Measurements from ENCODE around the gene RNF217. TPM values are rescaled to one million over a fixed set of nuclear protein-coding genes. Genes with fewer than 3 reads are reported as not detected.

RNF217 gene
- total RNA-seq, 1 donor from 2014 or later: 5.9 TPM

DNA sequence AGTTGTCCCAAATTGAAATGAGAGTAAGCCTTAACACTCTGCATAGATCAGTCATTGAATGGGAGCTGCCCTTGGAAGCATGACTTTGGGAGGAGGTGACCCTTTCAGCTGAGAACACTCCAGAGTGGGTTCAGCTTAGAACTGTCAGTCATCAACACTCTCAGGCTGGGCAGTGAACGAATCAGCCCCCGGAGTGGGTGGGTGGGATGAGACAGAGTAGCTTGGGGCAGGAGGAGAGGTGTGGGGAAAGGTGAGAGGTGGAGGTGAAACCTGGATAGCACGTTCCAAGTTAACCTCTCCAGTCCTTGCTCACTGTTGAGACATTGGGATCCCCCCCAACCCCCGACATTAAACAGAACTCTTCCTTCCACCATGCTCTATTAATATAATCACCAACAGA, 136.0 kb downstream of the RNF217 start:
- H3K36me3 Mint-ChIP-seq (ENCODE audit: unreplicated experiment): no peaks in the 10 kb centered on the region
- peaks cover 2% of the 10 kb centered on the region for H3K9me3 Mint-ChIP-seq (ENCODE audit: unreplicated experiment)
- DNase-seq: no peak
- no peaks in the 10 kb centered on the region for H3K27me3 Mint-ChIP-seq (ENCODE audit: unreplicated experiment)
- TF ChIP-seq, protein P1, sequence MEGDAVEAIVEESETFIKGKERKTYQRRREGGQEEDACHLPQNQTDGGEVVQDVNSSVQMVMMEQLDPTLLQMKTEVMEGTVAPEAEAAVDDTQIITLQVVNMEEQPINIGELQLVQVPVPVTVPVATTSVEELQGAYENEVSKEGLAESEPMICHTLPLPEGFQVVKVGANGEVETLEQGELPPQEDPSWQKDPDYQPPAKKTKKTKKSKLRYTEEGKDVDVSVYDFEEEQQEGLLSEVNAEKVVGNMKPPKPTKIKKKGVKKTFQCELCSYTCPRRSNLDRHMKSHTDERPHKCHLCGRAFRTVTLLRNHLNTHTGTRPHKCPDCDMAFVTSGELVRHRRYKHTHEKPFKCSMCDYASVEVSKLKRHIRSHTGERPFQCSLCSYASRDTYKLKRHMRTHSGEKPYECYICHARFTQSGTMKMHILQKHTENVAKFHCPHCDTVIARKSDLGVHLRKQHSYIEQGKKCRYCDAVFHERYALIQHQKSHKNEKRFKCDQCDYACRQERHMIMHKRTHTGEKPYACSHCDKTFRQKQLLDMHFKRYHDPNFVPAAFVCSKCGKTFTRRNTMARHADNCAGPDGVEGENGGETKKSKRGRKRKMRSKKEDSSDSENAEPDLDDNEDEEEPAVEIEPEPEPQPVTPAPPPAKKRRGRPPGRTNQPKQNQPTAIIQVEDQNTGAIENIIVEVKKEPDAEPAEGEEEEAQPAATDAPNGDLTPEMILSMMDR (IDR thresholded peaks at IDR 0.05; ENCODE audit: partially characterized antibody, unreplicated experiment): no peak
- no peak overlapping the region for H3K4me3 Mint-ChIP-seq (ENCODE audit: unreplicated experiment)
- peaks cover 2% of the 10 kb centered on the region for H3K4me1 Mint-ChIP-seq (ENCODE audit: low read depth, unreplicated experiment)
- H3K27ac Mint-ChIP-seq (ENCODE audit: unreplicated experiment): no peak overlapping the region

DNA sequence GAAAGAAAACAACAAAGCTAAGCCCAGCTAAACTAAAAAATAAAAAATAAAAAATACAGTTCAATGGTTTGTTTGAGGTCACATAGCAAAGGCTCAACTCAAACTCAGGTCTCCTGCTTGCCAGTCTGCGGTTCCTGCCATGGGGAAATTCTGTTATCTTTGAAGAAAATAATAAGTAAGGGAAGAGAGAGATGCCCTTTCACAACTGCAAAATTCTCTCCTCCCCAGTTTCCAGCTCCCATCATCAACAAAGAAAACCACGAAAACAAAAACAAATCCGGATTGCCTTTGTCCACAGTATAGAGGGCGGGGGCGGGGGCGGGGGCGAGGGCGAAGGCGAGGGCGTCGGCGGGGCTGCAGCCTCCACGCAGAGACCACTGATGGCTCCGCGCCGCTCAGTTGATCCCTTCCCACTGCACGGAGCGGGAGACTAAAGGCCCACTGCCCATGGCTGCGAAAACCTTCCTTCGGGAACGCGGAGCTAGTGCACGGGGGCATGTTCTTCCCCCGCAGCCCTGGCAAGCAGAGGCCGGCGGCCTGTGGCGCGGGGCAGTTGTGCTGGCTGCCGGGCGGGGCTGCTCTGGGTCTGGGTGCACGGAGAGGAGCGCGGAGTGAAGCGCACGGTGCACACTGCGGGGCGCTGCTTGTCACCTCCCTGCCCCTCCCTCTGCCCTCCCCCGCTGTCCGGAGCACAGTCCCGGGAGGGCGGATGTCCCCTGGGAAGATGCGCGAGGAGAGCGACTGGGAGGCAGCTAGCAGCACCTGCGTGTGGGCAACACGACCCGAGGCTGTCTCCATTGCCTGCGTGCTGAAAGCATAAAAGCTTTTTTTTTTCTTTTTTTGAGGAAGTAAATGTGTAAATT, 137.2 kb downstream of the RNF217 start:
- peaks cover 2% of the 10 kb centered on the region for H3K9me3 Mint-ChIP-seq (ENCODE audit: unreplicated experiment)
- TF ChIP-seq, protein P1 (IDR thresholded peaks at IDR 0.05; ENCODE audit: partially characterized antibody, unreplicated experiment): no peak
- peak; percentile 77 for DNase-seq
- no peaks in the 10 kb centered on the region for H3K27me3 Mint-ChIP-seq (ENCODE audit: unreplicated experiment)
- no peaks in the 10 kb centered on the region for H3K36me3 Mint-ChIP-seq (ENCODE audit: unreplicated experiment)
- H3K4me3 Mint-ChIP-seq (ENCODE audit: unreplicated experiment): peak overlapping the region; percentile 84
- peak overlapping the region; percentile 83 for H3K27ac Mint-ChIP-seq (ENCODE audit: unreplicated experiment)
- H3K4me1 Mint-ChIP-seq (ENCODE audit: low read depth, unreplicated experiment): peaks cover 2% of the 10 kb centered on the region

- Mint-ChIP-seq H3K4me3 (ENCODE audit: unreplicated experiment) (peak overlapping the region; percentile 84), H3K27me3 (ENCODE audit: unreplicated experiment) (no peaks in the 10 kb centered on the region), H3K4me1 (ENCODE audit: low read depth, unreplicated experiment) (peaks cover 2% of the 10 kb centered on the region), H3K36me3 (ENCODE audit: unreplicated experiment) (no peaks in the 10 kb centered on the region), H3K9me3 (ENCODE audit: unreplicated experiment) (peaks cover 2% of the 10 kb centered on the region), H3K27ac (ENCODE audit: unreplicated experiment) (peak overlapping the region; percentile 21)
- TF ChIP-seq, protein P1 (IDR thresholded peaks at IDR 0.05; ENCODE audit: partially characterized antibody, unreplicated experiment): no peak
- DNase-seq: no peak
Measured at GRCh38 chr6:125100074-125100652, 137.9 kb downstream of the RNF217 start.

DNA sequence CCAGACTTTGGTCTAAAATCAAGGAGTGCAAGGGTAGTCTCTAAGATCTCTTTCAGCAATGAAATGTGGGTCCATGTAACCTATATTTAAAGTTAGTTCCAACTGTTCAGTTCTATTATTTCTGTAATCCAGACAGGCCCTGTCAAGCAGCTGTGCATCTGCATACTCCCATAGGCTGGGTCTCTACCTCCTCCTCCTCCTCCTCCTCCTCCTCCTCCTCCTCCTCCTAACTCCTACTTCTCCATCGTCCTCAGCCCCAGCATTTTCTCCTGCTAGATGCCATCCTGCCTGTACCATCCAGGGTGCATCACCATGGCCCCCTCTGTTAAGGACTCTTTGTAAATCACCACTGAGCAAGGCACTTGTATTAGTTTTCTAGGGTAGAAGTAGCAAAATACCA, 138.9 kb downstream of the RNF217 start:
- TF ChIP-seq, protein P1 (IDR thresholded peaks at IDR 0.05; ENCODE audit: partially characterized antibody, unreplicated experiment): no peak
- Mint-ChIP-seq H3K9me3 (ENCODE audit: unreplicated experiment) (peaks cover 2% of the 10 kb centered on the region), H3K4me1 (ENCODE audit: low read depth, unreplicated experiment) (peaks cover 2% of the 10 kb centered on the region), H3K4me3 (ENCODE audit: unreplicated experiment) (no peak overlapping the region), H3K27me3 (ENCODE audit: unreplicated experiment) (no peaks in the 10 kb centered on the region), H3K27ac (ENCODE audit: unreplicated experiment) (no peak overlapping the region), H3K36me3 (ENCODE audit: unreplicated experiment) (no peaks in the 10 kb centered on the region)
- DNase-seq: no peak

GRCh38 chr6:125101631-125102030, 139.4 kb downstream of the RNF217 start:
- TF ChIP-seq, protein P1 (IDR thresholded peaks at IDR 0.05; ENCODE audit: partially characterized antibody, unreplicated experiment): no peak
- H3K4me3 Mint-ChIP-seq (ENCODE audit: unreplicated experiment): no peak overlapping the region
- H3K27ac Mint-ChIP-seq (ENCODE audit: unreplicated experiment): no peak overlapping the region
- no peaks in the 10 kb centered on the region for H3K36me3 Mint-ChIP-seq (ENCODE audit: unreplicated experiment)
- DNase-seq: no peak
- peaks cover 2% of the 10 kb centered on the region for H3K4me1 Mint-ChIP-seq (ENCODE audit: low read depth, unreplicated experiment)
- peaks cover 2% of the 10 kb centered on the region for H3K9me3 Mint-ChIP-seq (ENCODE audit: unreplicated experiment)
- H3K27me3 Mint-ChIP-seq (ENCODE audit: unreplicated experiment): no peaks in the 10 kb centered on the region
